Gastrocnemius medialis (tissue), 4 donors: ENCODE measurements around the gene ZFAND4. TPM values are rescaled to one million over a fixed set of nuclear protein-coding genes. Genes with fewer than 3 reads are reported as not detected.

Source experiments
- ATAC-seq, 2 donors: fragments of 150-250 bp; one replicate each; pipeline ENCODE4 v1.9.1; 2016
- DNase-seq, 2 donors: peaks; one replicate each; pipeline ENCODE4 v3.0.0-alpha.2; 2019
- H3K27ac ChIP-seq, 4 donors: fragments of 200-600 bp; sonication (generic); 1 replicate in 1 of 4; 2 replicates in 3 of 4; pipeline ENCODE4 v1.5.1; 2016 to 2018; ENCODE audit warnings: mild to moderate bottlenecking in 2 of 4, moderate library complexity in 1 of 4
- H3K27me3 ChIP-seq, 3 donors: fragments of 200-600 bp; sonication (generic) in 2 of 3; 1 replicate in 1 of 3; 2 replicates in 2 of 3; pipeline versions ENCODE4 v1.5.1 to v1.6.0; 2016 to 2019; ENCODE audit warnings: mild to moderate bottlenecking in 1 of 3, moderate library complexity in 1 of 3
- H3K36me3 ChIP-seq, 2 donors: fragments of 200-600 bp; sonication (generic) in 1 of 2; one replicate each; pipeline ENCODE4 v1.5.1; 2017 to 2018
- H3K4me1 ChIP-seq, 2 donors: fragments of 200-600 bp; sonication (generic) in 1 of 2; one replicate each; pipeline ENCODE4 v1.5.1; 2016 to 2017; ENCODE audit warnings: mild to moderate bottlenecking in 2 of 2
- H3K4me3 ChIP-seq, 4 donors: fragments of 200-600 bp; sonication (generic) in 3 of 4; 1 replicate in 1 of 4; 2 replicates in 3 of 4; pipeline ENCODE4 v1.5.1; 2016 to 2019; ENCODE audit warnings: mild to moderate bottlenecking in 2 of 4
- H3K9me3 ChIP-seq, 3 donors: fragments of 200-600 bp; sonication (generic) in 2 of 3; 1 replicate in 1 of 3; 2 replicates in 2 of 3; pipeline ENCODE4 v1.5.1; 2016 to 2019
- POLR2A ChIP-seq, 2 donors: fragments of 450-650 bp; IDR thresholded peaks; one replicate each; pipeline ENCODE4 v1.6.1; 2017; ENCODE audit warnings: antibody characterized with exemption in 2 of 2, mild to moderate bottlenecking in 2 of 2, moderate library complexity in 2 of 2
- in situ Hi-C, 4 donors: fragments of 200-750 bp; cut with MboI; loops; one replicate each; pipeline versions ENCODE4 v1.15.0 to v1.8.0; 2017; ENCODE audit warnings: low sequenced_read_pairs in 4 of 4
- intact Hi-C: fragments of 100-400 bp; cut with DNase I; formaldehyde crosslinking; loops from one replicate; pipeline ENCODE4 v1.15.1; 2023; ENCODE audit warnings: low total_unique reads
- total RNA-seq, 4 donors: library from RNA; depleted of rRNA; stranded (reverse); fragments of >200 nt; gene quantifications; one replicate each; pipeline versions ENCODE4 v1.1.0 to v1.2.3, GENCODE V29; 2016
- TF ChIP-seq, protein P1 (sequence below), 5 experiments: fragments of 450-650 bp in 3 of 5; fragments of 200-600 bp in 2 of 5; sonication (generic) in 2 of 5; IDR thresholded peaks in 4 of 5; conservative IDR thresholded peaks in 1 of 5; 1 replicate in 4 of 5; 2 replicates in 1 of 5; pipeline ENCODE4 v1.5.1; 2016 to 2019; ENCODE audit warnings: antibody characterized with exemption in 5 of 5, mild to moderate bottlenecking in 3 of 5, moderate library complexity in 3 of 5

Gene ZFAND4
- total RNA-seq, 4 donors from 2014 or later = 6.4 to 15.0 (median 12.3) TPM

DNA sequence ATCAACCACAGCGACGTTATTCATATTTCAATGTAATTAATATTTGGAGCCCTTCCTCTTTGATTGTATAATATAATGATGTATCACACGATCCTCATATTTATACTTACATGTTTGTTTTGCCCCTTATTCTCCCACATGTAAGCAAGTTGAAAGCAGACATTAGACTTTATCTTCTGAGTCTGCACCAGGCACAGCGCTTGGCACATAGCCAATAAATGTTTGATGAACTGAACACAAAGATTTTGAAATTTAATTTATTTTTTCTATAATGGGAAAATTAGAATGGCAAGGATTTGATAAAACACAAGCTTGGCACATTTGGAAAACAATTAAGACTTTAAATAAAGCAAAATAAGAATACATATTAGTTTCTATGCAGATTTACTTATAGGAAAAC is 31.6 kb downstream of the ZFAND4 start:
- no peak overlapping the region for H3K27ac ChIP-seq
- H3K27me3 ChIP-seq = no peaks in the 10 kb centered on the region
- H3K4me3 ChIP-seq = no peak overlapping the region
- peaks cover 0 to 4% of the 10 kb centered on the region in 2 donors for H3K4me1 ChIP-seq
- ATAC-seq (no peak), DNase-seq (no peak)
- no peaks in the 10 kb centered on the region for H3K36me3 ChIP-seq
- no peaks in the 10 kb centered on the region for H3K9me3 ChIP-seq
- in situ Hi-C loops = no loop called here
- no peak for TF ChIP-seq POLR2A (IDR thresholded peaks at IDR 0.05)
- TF ChIP-seq, protein P1, sequence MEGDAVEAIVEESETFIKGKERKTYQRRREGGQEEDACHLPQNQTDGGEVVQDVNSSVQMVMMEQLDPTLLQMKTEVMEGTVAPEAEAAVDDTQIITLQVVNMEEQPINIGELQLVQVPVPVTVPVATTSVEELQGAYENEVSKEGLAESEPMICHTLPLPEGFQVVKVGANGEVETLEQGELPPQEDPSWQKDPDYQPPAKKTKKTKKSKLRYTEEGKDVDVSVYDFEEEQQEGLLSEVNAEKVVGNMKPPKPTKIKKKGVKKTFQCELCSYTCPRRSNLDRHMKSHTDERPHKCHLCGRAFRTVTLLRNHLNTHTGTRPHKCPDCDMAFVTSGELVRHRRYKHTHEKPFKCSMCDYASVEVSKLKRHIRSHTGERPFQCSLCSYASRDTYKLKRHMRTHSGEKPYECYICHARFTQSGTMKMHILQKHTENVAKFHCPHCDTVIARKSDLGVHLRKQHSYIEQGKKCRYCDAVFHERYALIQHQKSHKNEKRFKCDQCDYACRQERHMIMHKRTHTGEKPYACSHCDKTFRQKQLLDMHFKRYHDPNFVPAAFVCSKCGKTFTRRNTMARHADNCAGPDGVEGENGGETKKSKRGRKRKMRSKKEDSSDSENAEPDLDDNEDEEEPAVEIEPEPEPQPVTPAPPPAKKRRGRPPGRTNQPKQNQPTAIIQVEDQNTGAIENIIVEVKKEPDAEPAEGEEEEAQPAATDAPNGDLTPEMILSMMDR (IDR thresholded peaks at IDR 0.05 in 4 of 5, conservative IDR thresholded peaks at IDR 0.05 in 1 of 5) = no peak
- intact Hi-C loops = no loop called here

DNA sequence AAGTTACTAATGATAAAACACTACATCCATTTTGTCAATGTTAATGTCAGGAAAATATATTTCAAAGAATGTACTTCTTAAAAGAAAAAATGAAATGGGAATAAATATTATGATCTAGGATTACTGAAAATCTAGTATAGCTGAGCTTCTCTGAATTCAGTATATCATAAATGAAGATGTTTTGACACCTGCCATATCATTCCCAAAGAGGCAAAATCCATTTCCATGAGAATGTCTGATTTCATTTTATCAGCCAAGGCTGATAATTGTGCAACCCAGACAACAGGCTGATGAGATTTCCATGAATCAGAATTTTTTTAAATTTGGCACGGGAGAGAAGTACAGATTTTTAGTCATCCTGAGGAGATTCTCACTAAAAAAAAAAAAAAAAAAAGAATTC is 32.5 kb downstream of the ZFAND4 start:
- no peaks in the 10 kb centered on the region for H3K4me1 ChIP-seq
- no peaks in the 10 kb centered on the region for H3K27me3 ChIP-seq
- no peak for TF ChIP-seq POLR2A (IDR thresholded peaks at IDR 0.05)
- TF ChIP-seq, protein P1 (IDR thresholded peaks at IDR 0.05 in 4 of 5, conservative IDR thresholded peaks at IDR 0.05 in 1 of 5) = no peak
- H3K4me3 ChIP-seq = no peak overlapping the region
- in situ Hi-C loops = no loop called here
- intact Hi-C loops = no loop called here
- no peaks in the 10 kb centered on the region for H3K9me3 ChIP-seq
- no peaks in the 10 kb centered on the region for H3K36me3 ChIP-seq
- H3K27ac ChIP-seq = no peak overlapping the region
- DNase-seq (no peak), ATAC-seq (no peak)

DNA sequence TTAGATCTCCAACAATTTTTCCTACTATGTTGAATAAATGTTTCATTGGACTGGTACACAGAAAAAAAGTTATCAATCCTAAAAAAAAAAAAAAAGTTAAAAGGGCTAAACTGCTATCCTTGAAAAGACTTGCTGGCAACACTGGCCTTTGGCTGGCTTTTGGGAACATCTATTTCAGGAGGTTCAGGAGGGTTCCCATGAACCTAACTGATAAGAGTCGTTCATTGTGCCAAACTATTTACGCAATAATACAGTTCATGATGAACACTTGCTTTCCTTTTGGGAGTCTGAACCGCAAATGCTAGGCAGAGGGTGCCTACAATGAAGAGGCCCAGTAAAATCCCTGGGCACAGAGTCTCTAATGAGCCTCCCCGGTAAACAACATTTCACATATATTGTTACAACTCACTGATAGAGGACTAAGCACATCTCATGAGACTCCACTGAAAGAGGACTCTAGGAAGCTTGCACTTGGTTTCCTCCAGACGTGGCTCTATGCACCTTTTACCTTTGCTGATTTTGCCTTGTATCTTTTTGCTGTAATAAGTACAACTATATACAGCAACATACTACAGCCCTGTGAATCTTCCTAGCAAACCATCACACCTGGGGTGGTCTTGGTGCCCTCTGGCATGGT is 45.0 kb downstream of the ZFAND4 start:
- H3K4me3 ChIP-seq = peak overlapping the region in 1 of 4 donors; percentile 5
- peak; percentile 65 to 70 for ATAC-seq

DNA sequence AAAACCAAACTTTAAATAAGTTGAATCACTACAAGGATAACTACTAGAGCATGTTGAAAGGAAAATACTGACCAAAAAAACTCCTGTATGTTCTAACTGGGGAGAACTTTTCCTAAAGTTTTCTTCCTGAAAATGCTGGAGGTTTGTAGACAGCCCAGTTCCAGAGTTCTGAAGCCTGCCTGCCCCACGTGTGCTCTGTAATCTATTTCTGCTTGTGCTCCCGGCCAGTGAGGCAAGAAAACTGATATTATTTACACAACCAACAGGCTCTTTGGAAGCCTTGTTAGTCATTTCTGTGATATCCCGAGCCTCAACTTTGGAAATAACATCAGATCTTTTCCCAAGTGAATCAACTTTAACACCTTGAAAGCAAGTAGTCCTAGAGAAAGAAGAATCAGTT is 46.7 kb downstream of the ZFAND4 start:
- H3K4me1 ChIP-seq = peaks cover 19 to 24% of the 10 kb centered on the region in 2 donors
- TF ChIP-seq, protein P1 (IDR thresholded peaks at IDR 0.05 in 4 of 5, conservative IDR thresholded peaks at IDR 0.05 in 1 of 5) = no peak
- TF ChIP-seq POLR2A (IDR thresholded peaks at IDR 0.05) = no peak
- H3K27me3 ChIP-seq = no peaks in the 10 kb centered on the region
- in situ Hi-C loops (no loop called here), intact Hi-C loops (loop anchor here (5.0 kb wide), 1 partner anchor 46 kb away; the partner anchor contains the start of gene ZFAND4)
- ATAC-seq = peak; percentile 92 to 94
- peak overlapping the region; percentile 49 to 81 (median 68) for H3K27ac ChIP-seq
- peak; percentile 2 to 26 for DNase-seq
- no peaks in the 10 kb centered on the region for H3K36me3 ChIP-seq
- peak overlapping the region in 2 of 4 donors; percentile 15 to 16 for H3K4me3 ChIP-seq
- no peaks in the 10 kb centered on the region for H3K9me3 ChIP-seq

More for the DNA sequence above, 45.0 kb downstream of the ZFAND4 start:
- Histone ChIP-seq H3K27me3 (no peaks in the 10 kb centered on the region), H3K4me1 (peaks cover 19 to 24% of the 10 kb centered on the region in 2 donors), H3K9me3 (no peaks in the 10 kb centered on the region), H3K36me3 (no peaks in the 10 kb centered on the region), H3K27ac (peak overlapping the region; percentile 49 to 81 (median 68))
- TF ChIP-seq, protein P1 (IDR thresholded peaks at IDR 0.05 in 4 of 5, conservative IDR thresholded peaks at IDR 0.05 in 1 of 5) = no peak
- TF ChIP-seq POLR2A (IDR thresholded peaks at IDR 0.05) = no peak
- peak in 1 of 2 donors; percentile 3 for DNase-seq
- intact Hi-C loops = loop anchor here (5.0 kb wide), 1 partner anchor 45 kb away; the partner anchor contains the start of gene ZFAND4
- in situ Hi-C loops = no loop called here
